ENCODE data around the gene DSP. TPM values are rescaled to one million over a fixed set of nuclear protein-coding genes. Genes with fewer than 3 reads are reported as not detected.

Gene DSP
- total and polyA plus RNA-seq, 2 experiments from 2014 or later: 76.4 to 108 TPM

- no peaks in the 10 kb centered on the region for H3K9me3 ChIP-seq (ENCODE audit: low read depth)
- peaks cover 8% of the 10 kb centered on the region; the same call in 1 of the 2 replicates for H3K27me3 ChIP-seq (replicated peaks; ENCODE audit: insufficient read depth)
- H3K79me2 ChIP-seq (ENCODE audit: insufficient read depth): no peaks in the 10 kb centered on the region
- H3K4me1 ChIP-seq (ENCODE audit: insufficient read depth): no peaks in the 10 kb centered on the region
- H3K4me3 ChIP-seq: no peak overlapping the region
- no peaks in the 10 kb centered on the region for H3K36me3 ChIP-seq (ENCODE audit: low read depth)
- WGBS, 2 experiments (ENCODE audit: low coverage in 1 of 2, low lambda C conversion rate in 2 of 2, missing lambda C conversion rate in 2 of 2): 46 to 63% methylated on average over 2 of the region's 2 CpGs
- in situ Hi-C loops (cut with MboI): no loop called here
- H3K9ac ChIP-seq: no peak overlapping the region
- TF ChIP-seq EZH2phosphoT487 (IDR thresholded peaks at IDR 0.05; ENCODE audit: insufficient read depth, low read depth): no peak
- no peak for TF ChIP-seq EZH2 (IDR thresholded peaks at IDR 0.05; ENCODE audit: insufficient read depth, poor library complexity, severe bottlenecking)
- no peak overlapping the region for H3K27ac ChIP-seq
- H4K20me1 ChIP-seq (ENCODE audit: insufficient read depth): no peaks in the 10 kb centered on the region
- no peak for DNase-seq
- H3K4me2 ChIP-seq (ENCODE audit: unreplicated experiment): no peak overlapping the region
- H2AFZ ChIP-seq: no peak overlapping the region
- H3K9me2 ChIP-seq (ENCODE audit: insufficient read depth): no peaks in the 10 kb centered on the region
- no peaks in the 10 kb centered on the region for H3F3A ChIP-seq (ENCODE audit: insufficient read depth)
These were observed 26.1 kb upstream of the DSP start for GRCh38 chr6:7515363-7515762.

- no peak overlapping the region for H3K4me2 ChIP-seq (ENCODE audit: unreplicated experiment)
- no peaks in the 10 kb centered on the region for H3K79me2 ChIP-seq (ENCODE audit: insufficient read depth)
- H3K27me3 ChIP-seq (replicated peaks; ENCODE audit: insufficient read depth): 0 out of 2 replicates have a peak, but pooled peaks cover under 1% of the 10 kb centered on the region
- no peaks in the 10 kb centered on the region for H3K9me3 ChIP-seq (ENCODE audit: low read depth)
- H3F3A ChIP-seq (ENCODE audit: insufficient read depth): no peaks in the 10 kb centered on the region
- H3K9ac ChIP-seq: no peak overlapping the region
- no peak overlapping the region for H3K27ac ChIP-seq
- H3K4me3 ChIP-seq: no peak overlapping the region
- no peak for DNase-seq
- no peaks in the 10 kb centered on the region for H4K20me1 ChIP-seq (ENCODE audit: insufficient read depth)
- 76 to 79% methylated on average over 8 of the region's 8 CpGs for WGBS, 2 experiments (ENCODE audit: low coverage in 1 of 2, low lambda C conversion rate in 2 of 2, missing lambda C conversion rate in 2 of 2)
- peaks cover 5% of the 10 kb centered on the region; the same call in 1 of the 2 replicates for H3K4me1 ChIP-seq (ENCODE audit: insufficient read depth)
- H3K9me2 ChIP-seq (ENCODE audit: insufficient read depth): no peaks in the 10 kb centered on the region
- in situ Hi-C loops (cut with MboI): no loop called here
- H3K36me3 ChIP-seq (ENCODE audit: low read depth): no peaks in the 10 kb centered on the region
- TF ChIP-seq EZH2 (IDR thresholded peaks at IDR 0.05; ENCODE audit: insufficient read depth, poor library complexity, severe bottlenecking) (no peak), EZH2phosphoT487 (IDR thresholded peaks at IDR 0.05; ENCODE audit: insufficient read depth, low read depth) (no peak)
- H2AFZ ChIP-seq: no peak overlapping the region
These were observed 22.6 kb upstream of the DSP start for GRCh38 chr6:7518877-7519276.

- Histone ChIP-seq H2AFZ (no peak overlapping the region), H3K9me2 (ENCODE audit: insufficient read depth) (no peaks in the 10 kb centered on the region), H3K4me3 (no peak overlapping the region), H3F3A (ENCODE audit: insufficient read depth) (peaks cover 7% of the 10 kb centered on the region), H3K4me2 (ENCODE audit: unreplicated experiment) (no peak overlapping the region), H3K79me2 (ENCODE audit: insufficient read depth) (no peaks in the 10 kb centered on the region), H3K27me3 (replicated peaks; ENCODE audit: insufficient read depth) (no peaks in the 10 kb centered on the region), H3K27ac (no peak overlapping the region), H3K9ac (no peak overlapping the region), H3K4me1 (ENCODE audit: insufficient read depth) (peaks cover 11% of the 10 kb centered on the region), H3K9me3 (ENCODE audit: low read depth) (no peaks in the 10 kb centered on the region), H4K20me1 (ENCODE audit: insufficient read depth) (no peaks in the 10 kb centered on the region), H3K36me3 (ENCODE audit: low read depth) (no peaks in the 10 kb centered on the region)
- TF ChIP-seq EZH2phosphoT487 (IDR thresholded peaks at IDR 0.05; ENCODE audit: insufficient read depth, low read depth): no peak
- no peak for TF ChIP-seq EZH2 (IDR thresholded peaks at IDR 0.05; ENCODE audit: insufficient read depth, poor library complexity, severe bottlenecking)
- in situ Hi-C loops (cut with MboI): no loop called here
- no peak for DNase-seq
These were observed 18.6 kb upstream of the DSP start for GRCh38 chr6:7522873-7523272.

GRCh38 chr6:7523922-7524321, 17.5 kb upstream of the DSP start:
- no peak for TF ChIP-seq EZH2 (IDR thresholded peaks at IDR 0.05; ENCODE audit: insufficient read depth, poor library complexity, severe bottlenecking)
- no peak for TF ChIP-seq EZH2phosphoT487 (IDR thresholded peaks at IDR 0.05; ENCODE audit: insufficient read depth, low read depth)
- no peaks in the 10 kb centered on the region for H3K9me2 ChIP-seq (ENCODE audit: insufficient read depth)
- H3K9me3 ChIP-seq (ENCODE audit: low read depth): no peaks in the 10 kb centered on the region
- in situ Hi-C loops (cut with MboI): no loop called here
- peaks cover 16% of the 10 kb centered on the region for H3F3A ChIP-seq (ENCODE audit: insufficient read depth)
- no peaks in the 10 kb centered on the region for H3K27me3 ChIP-seq (replicated peaks; ENCODE audit: insufficient read depth)
- H3K4me2 ChIP-seq (ENCODE audit: unreplicated experiment): peak overlapping the region; percentile 13
- H3K4me3 ChIP-seq: no peak overlapping the region
- H4K20me1 ChIP-seq (ENCODE audit: insufficient read depth): no peaks in the 10 kb centered on the region
- no peaks in the 10 kb centered on the region for H3K36me3 ChIP-seq (ENCODE audit: low read depth)
- H2AFZ ChIP-seq: peak overlapping the region; percentile 37; the same call in 1 of the 2 replicates
- DNase-seq: peak; percentile 54
- peaks cover 19% of the 10 kb centered on the region for H3K4me1 ChIP-seq (ENCODE audit: insufficient read depth)
- H3K79me2 ChIP-seq (ENCODE audit: insufficient read depth): no peaks in the 10 kb centered on the region
- H3K27ac ChIP-seq: peak overlapping the region; percentile 21
- peak overlapping the region; percentile 11; the same call in 1 of the 2 replicates for H3K9ac ChIP-seq
- 2 to 3% methylated on average over 2 of the region's 2 CpGs for WGBS, 2 experiments (ENCODE audit: low coverage in 1 of 2, low lambda C conversion rate in 2 of 2, missing lambda C conversion rate in 2 of 2)

GRCh38 chr6:7526755-7527154, 14.7 kb upstream of the DSP start:
- Histone ChIP-seq H3K27ac (no peak overlapping the region), H3K27me3 (replicated peaks; ENCODE audit: insufficient read depth) (no peaks in the 10 kb centered on the region), H3K4me1 (ENCODE audit: insufficient read depth) (peaks cover 30% of the 10 kb centered on the region), H3K79me2 (ENCODE audit: insufficient read depth) (no peaks in the 10 kb centered on the region), H2AFZ (no peak overlapping the region), H3K4me3 (no peak overlapping the region), H3K9ac (no peak overlapping the region), H3K9me2 (ENCODE audit: insufficient read depth) (no peaks in the 10 kb centered on the region), H4K20me1 (ENCODE audit: insufficient read depth) (no peaks in the 10 kb centered on the region), H3K36me3 (ENCODE audit: low read depth) (no peaks in the 10 kb centered on the region), H3F3A (ENCODE audit: insufficient read depth) (peaks cover 28% of the 10 kb centered on the region), H3K9me3 (ENCODE audit: low read depth) (no peaks in the 10 kb centered on the region), H3K4me2 (ENCODE audit: unreplicated experiment) (no peak overlapping the region)
- TF ChIP-seq EZH2phosphoT487 (IDR thresholded peaks at IDR 0.05; ENCODE audit: insufficient read depth, low read depth) (no peak), EZH2 (IDR thresholded peaks at IDR 0.05; ENCODE audit: insufficient read depth, poor library complexity, severe bottlenecking) (no peak)
- no peak for DNase-seq
- in situ Hi-C loops (cut with MboI): no loop called here
- 59 to 65% methylated on average over 11 of the region's 11 CpGs for WGBS, 2 experiments (ENCODE audit: low coverage in 1 of 2, low lambda C conversion rate in 2 of 2, missing lambda C conversion rate in 2 of 2)
